RWPE2 (cell line): ENCODE data around the gene MYB.
"Not testable (repeated sequence)": the region's sequence is repeated elsewhere in the genome, so short reads cannot be mapped to it uniquely, and the experiment has no call there.

Experiments used
- ATAC-seq: fragments of 200-7000 bp; cut with Tn5 transposase; 3 replicates; pipeline ENCODE4 v1.9.1; 2021; ENCODE audit warnings: low read depth
- DNase-seq: peaks from one replicate; pipeline ENCODE4 v3.0.0-alpha.2; 2020; ENCODE audit warnings: low spot score
- H3K27ac ChIP-seq: fragments of 450-650 bp; 2 replicates; pipeline ENCODE4 v1.5.1; 2017; ENCODE audit warnings: mild to moderate bottlenecking; ENCODE audit not compliant: poor library complexity, severe bottlenecking
- H3K27me3 ChIP-seq: fragments of 250-450 bp; sonication (Bioruptor Pico); 2 replicates; pipeline ENCODE4 v1.5.1; 2021; ENCODE audit warnings: mild to moderate bottlenecking, moderate library complexity; ENCODE audit not compliant: insufficient read depth, poor library complexity, severe bottlenecking
- H3K36me3 ChIP-seq: fragments of 250-450 bp; sonication (Bioruptor Pico); 2 replicates; pipeline ENCODE4 v1.5.1; 2020; ENCODE audit warnings: low read depth, mild to moderate bottlenecking, moderate library complexity
- H3K4me1 ChIP-seq: fragments of 250-450 bp; sonication (Bioruptor Pico); 2 replicates; pipeline ENCODE4 v1.5.1; 2021; ENCODE audit warnings: mild to moderate bottlenecking, moderate library complexity; ENCODE audit not compliant: insufficient read depth, poor library complexity, severe bottlenecking
- H3K4me3 ChIP-seq: fragments of 250-450 bp; sonication (Bioruptor Pico); 2 replicates; pipeline ENCODE4 v1.5.1; 2021; ENCODE audit warnings: mild to moderate bottlenecking, moderate library complexity; ENCODE audit not compliant: severe bottlenecking
- H3K9me3 ChIP-seq: fragments of 250-450 bp; sonication (Bioruptor Pico); 2 replicates; pipeline ENCODE4 v1.5.1; 2021; ENCODE audit warnings: mild to moderate bottlenecking, moderate library complexity; ENCODE audit not compliant: severe bottlenecking
- CTCF ChIP-seq: fragments of 450-650 bp; IDR thresholded peaks from one replicate; pipeline ENCODE4 v1.5.1; 2017; ENCODE audit warnings: mild to moderate bottlenecking, moderate library complexity; ENCODE audit not compliant: poor library complexity, severe bottlenecking

MYB gene

GRCh38 chr6:135163440-135163738 is 17.7 kb upstream of the MYB start:
- Histone ChIP-seq H3K27me3 (no peaks in the 10 kb centered on the region), H3K27ac (no peak overlapping the region), H3K4me3 (no peak overlapping the region), H3K4me1 (no peaks in the 10 kb centered on the region), H3K9me3 (no peaks in the 10 kb centered on the region), H3K36me3 (no peaks in the 10 kb centered on the region)
- ATAC-seq (no peak), DNase-seq (no peak)
- no peak for TF ChIP-seq CTCF

GRCh38 chr6:135164387-135164786 is 16.7 kb upstream of the MYB start:
- H3K4me1 ChIP-seq, H3K27ac ChIP-seq, H3K27me3 ChIP-seq, ATAC-seq, H3K36me3 ChIP-seq, H3K4me3 ChIP-seq, DNase-seq, H3K9me3 ChIP-seq: not testable (repeated sequence)

- no peak for TF ChIP-seq CTCF
- no peaks in the 10 kb centered on the region for H3K9me3 ChIP-seq
- no peaks in the 10 kb centered on the region for H3K4me1 ChIP-seq
- no peak overlapping the region for H3K27ac ChIP-seq
- H3K27me3 ChIP-seq = no peaks in the 10 kb centered on the region
- H3K4me3 ChIP-seq = no peak overlapping the region
- DNase-seq (no peak), ATAC-seq (no peak)
- H3K36me3 ChIP-seq = no peaks in the 10 kb centered on the region
Observed at GRCh38 chr6:135165031-135165430, 16.1 kb upstream of the MYB start.

GRCh38 chr6:135166515-135166914 is 14.6 kb upstream of the MYB start:
- Histone ChIP-seq H3K27me3 (no peaks in the 10 kb centered on the region), H3K4me3 (no peak overlapping the region), H3K4me1 (no peaks in the 10 kb centered on the region), H3K27ac (no peak overlapping the region), H3K36me3 (no peaks in the 10 kb centered on the region), H3K9me3 (no peaks in the 10 kb centered on the region)
- no peak for ATAC-seq
- DNase-seq = no peak
- TF ChIP-seq CTCF = no peak

- TF ChIP-seq CTCF = no peak
- Histone ChIP-seq H3K4me1 (no peaks in the 10 kb centered on the region), H3K9me3 (no peaks in the 10 kb centered on the region), H3K36me3 (no peaks in the 10 kb centered on the region), H3K4me3 (no peak overlapping the region), H3K27ac (no peak overlapping the region), H3K27me3 (no peaks in the 10 kb centered on the region)
- no peak for ATAC-seq
- no peak for DNase-seq
Observed at GRCh38 chr6:135167617-135168016, 13.5 kb upstream of the MYB start.

GRCh38 chr6:135168766-135169165 is 12.3 kb upstream of the MYB start:
- H3K27me3 ChIP-seq = no peaks in the 10 kb centered on the region
- H3K4me3 ChIP-seq = no peak overlapping the region
- no peak overlapping the region for H3K27ac ChIP-seq
- no peak for ATAC-seq
- no peaks in the 10 kb centered on the region for H3K9me3 ChIP-seq
- TF ChIP-seq CTCF = no peak
- no peaks in the 10 kb centered on the region for H3K36me3 ChIP-seq
- no peaks in the 10 kb centered on the region for H3K4me1 ChIP-seq
- no peak for DNase-seq
